Kidney epithelial cell (primary cell): Measurements from ENCODE around the gene TRPT1. TPM values are rescaled to one million over a fixed set of nuclear protein-coding genes. Genes with fewer than 3 reads are reported as not detected.

ENCODE experiments used
- DNase-seq: peaks from one replicate; pipeline ENCODE4 v3.0.0-alpha.2; 2010; ENCODE audit warnings: low read depth
- H3K27me3 ChIP-seq: 2 replicates; pipeline ENCODE4 v1.6.0; 2011; ENCODE audit warnings: low read length; ENCODE audit not compliant: control insufficient read depth, insufficient read depth
- H3K36me3 ChIP-seq: 2 replicates; pipeline ENCODE4 v1.5.1; 2011; ENCODE audit warnings: low read length; ENCODE audit not compliant: control insufficient read depth, insufficient read depth
- H3K4me3 ChIP-seq: 2 replicates; pipeline ENCODE4 v1.5.1; 2011; ENCODE audit warnings: low read depth, mild to moderate bottlenecking, control low read depth, low read length
- CTCF ChIP-seq: IDR thresholded peaks from 2 replicates; pipeline ENCODE4 v1.5.1; 2011; ENCODE audit warnings: mild to moderate bottlenecking, moderate library complexity, low read length, control low read depth, inconsistent platforms; ENCODE audit not compliant: insufficient read depth, poor library complexity, severe bottlenecking
- total RNA-seq: library from RNA; depleted of rRNA; stranded (reverse); fragments of >200 nt; gene quantifications from 2 replicates; pipeline ENCODE4 v1.2.3, GENCODE V29; 2015

The TRPT1 gene
- total RNA-seq, 1 donor from 2014 or later = 77.1 TPM

DNA sequence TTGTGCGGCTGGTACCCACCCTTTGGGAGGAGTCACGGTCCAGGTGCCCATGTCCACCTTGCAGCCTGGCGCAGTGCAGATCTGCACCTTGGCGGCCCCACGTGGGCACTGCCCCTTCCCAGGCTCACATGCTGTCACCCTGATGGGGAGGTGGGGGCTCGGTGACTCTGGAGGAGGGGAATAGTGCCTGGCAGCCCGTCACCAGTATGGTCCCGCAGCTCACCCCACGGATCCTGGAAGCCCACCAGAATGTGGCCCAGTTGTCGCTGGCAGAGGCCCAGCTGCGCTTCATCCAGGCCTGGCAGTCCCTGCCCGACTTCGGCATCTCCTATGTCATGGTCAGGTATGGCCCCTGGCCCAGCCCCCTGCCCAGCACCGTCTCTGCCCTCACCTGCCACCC is 5.2 kb downstream of the TRPT1 start:
- H3K36me3 ChIP-seq = peaks cover 1% of the 10 kb centered on the region
- DNase-seq = no peak
- TF ChIP-seq CTCF = no peak
- no peak overlapping the region for H3K4me3 ChIP-seq
- no peaks in the 10 kb centered on the region for H3K27me3 ChIP-seq

- DNase-seq = no peak
- no peaks in the 10 kb centered on the region for H3K27me3 ChIP-seq
- no peak overlapping the region for H3K4me3 ChIP-seq
- no peak for TF ChIP-seq CTCF
- H3K36me3 ChIP-seq = peaks cover 1% of the 10 kb centered on the region
Measured at GRCh38 chr11:64220271-64220670, 5.7 kb downstream of the TRPT1 start.

GRCh38 chr11:64219755-64220154 is 6.2 kb downstream of the TRPT1 start:
- Histone ChIP-seq H3K27me3 (no peaks in the 10 kb centered on the region), H3K36me3 (peaks cover 1% of the 10 kb centered on the region), H3K4me3 (no peak overlapping the region)
- no peak for TF ChIP-seq CTCF
- no peak for DNase-seq

GRCh38 chr11:64219354-64219684 is 6.7 kb downstream of the TRPT1 start:
- TF ChIP-seq CTCF = no peak
- Histone ChIP-seq H3K27me3 (no peaks in the 10 kb centered on the region), H3K36me3 (no peaks in the 10 kb centered on the region), H3K4me3 (no peak overlapping the region)
- no peak for DNase-seq

DNA sequence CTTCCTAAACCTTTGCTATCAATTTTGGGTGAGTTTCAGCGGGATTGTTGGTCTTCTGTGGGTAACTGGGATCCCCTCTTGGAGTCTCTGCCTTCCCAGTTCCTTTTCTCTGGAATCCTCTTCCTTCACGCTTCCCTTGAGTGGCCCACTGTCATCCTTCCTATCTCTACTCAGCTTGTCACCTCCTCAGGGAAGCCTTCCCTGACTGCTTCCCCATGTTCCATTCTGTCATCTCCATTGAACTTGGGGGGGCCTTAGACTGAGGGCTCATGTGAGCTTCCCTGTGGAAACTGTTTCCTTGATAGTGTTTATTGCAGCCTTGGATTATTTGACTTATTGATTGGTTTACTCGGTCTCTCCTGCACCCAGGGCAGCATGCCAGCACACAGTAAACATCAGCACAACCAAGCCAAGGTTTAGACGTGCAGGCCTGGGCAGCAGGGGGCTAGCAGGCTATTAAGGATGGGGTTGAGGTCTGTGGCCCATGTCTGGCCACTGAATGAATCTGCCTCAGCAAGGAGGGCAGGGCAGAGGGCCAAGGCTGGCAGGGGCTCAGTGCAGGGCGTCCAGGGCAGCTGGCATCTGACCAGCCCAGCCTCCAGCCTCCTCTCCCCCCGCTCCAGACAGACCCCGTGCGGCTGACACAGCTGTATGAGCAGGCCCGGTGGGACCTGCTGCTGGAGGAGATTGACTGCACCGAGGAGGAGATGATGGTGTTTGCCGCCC is 7.2 kb downstream of the TRPT1 start:
- TF ChIP-seq CTCF = no peak
- no peaks in the 10 kb centered on the region for H3K36me3 ChIP-seq
- H3K4me3 ChIP-seq = no peak overlapping the region
- no peaks in the 10 kb centered on the region for H3K27me3 ChIP-seq
- DNase-seq = no peak

GRCh38 chr11:64216879-64217278 is 9.1 kb downstream of the TRPT1 start:
- no peak for DNase-seq
- no peaks in the 10 kb centered on the region for H3K27me3 ChIP-seq
- TF ChIP-seq CTCF = no peak
- no peak overlapping the region for H3K4me3 ChIP-seq
- no peaks in the 10 kb centered on the region for H3K36me3 ChIP-seq
